Body of pancreas (tissue), 4 donors: Measurements from ENCODE around the gene ADCY2. TPM values are rescaled to one million over a fixed set of nuclear protein-coding genes. Genes with fewer than 3 reads are reported as not detected.
A peak's percentile ranks its signal among the peaks of the same experiment; 100 is the strongest.

ENCODE experiments used
- ATAC-seq: fragments of 150-250 bp; one replicate; pipeline ENCODE4 v1.9.1; 2016
- DNase-seq, 4 donors: peaks; one replicate each; pipeline ENCODE4 v3.0.0-alpha.2; 2019
- H3K27ac ChIP-seq, 4 donors: fragments of 200-600 bp; sonication (generic); 1 replicate in 3 of 4; 2 replicates in 1 of 4; pipeline versions ENCODE4 v1.5.1 to v1.6.1; 2016 to 2019; ENCODE audit warnings: mild to moderate bottlenecking in 1 of 4, mixed read lengths in 1 of 4, moderate library complexity in 1 of 4
- H3K27me3 ChIP-seq, 2 donors: fragments of 200-600 bp; sonication (generic); one replicate each; pipeline ENCODE4 v1.6.0; 2016; ENCODE audit warnings: mild to moderate bottlenecking in 1 of 2
- H3K36me3 ChIP-seq, 2 donors: fragments of 200-600 bp; sonication (generic); replicated peaks in 1 of 2; 2 replicates each; pipeline ENCODE4 v1.5.1; 2016; ENCODE audit warnings: low read depth in 2 of 2; ENCODE audit not compliant: insufficient read depth in 1 of 2
- H3K4me1 ChIP-seq: fragments of 200-600 bp; sonication (generic); one replicate; pipeline ENCODE4 v1.6.0; 2016
- H3K4me3 ChIP-seq, 2 donors: fragments of 200-600 bp; sonication (generic); 1 replicate in 1 of 2; 2 replicates in 1 of 2; pipeline ENCODE4 v1.5.1; 2016 to 2019
- H3K9me3 ChIP-seq, 3 donors: fragments of 200-600 bp; sonication (generic); 1 replicate in 2 of 3; 2 replicates in 1 of 3; pipeline ENCODE4 v1.5.1; 2016
- POLR2A ChIP-seq, 3 donors: fragments of 450-650 bp; IDR thresholded peaks; one replicate each; pipeline ENCODE4 v1.6.1; 2016; ENCODE audit warnings: antibody characterized with exemption in 3 of 3, mild to moderate bottlenecking in 2 of 3
- WGBS, 2 donors: methylation state at CpG; one replicate each; pipeline ENCODE4 v1.1.5; 2017; 5-methylcytosine and 5-hydroxymethylcytosine counted together
- intact Hi-C: fragments of 100-400 bp; cut with DNase I; formaldehyde crosslinking; loops from one replicate; pipeline ENCODE4 v1.15.1; 2023
- total RNA-seq, 2 donors: library from RNA; depleted of rRNA; stranded (reverse); fragments of >200 nt; gene quantifications; one replicate each; pipeline ENCODE4 v1.1.0, GENCODE V29; 2016
- TF ChIP-seq, protein P1 (sequence below), 7 experiments: fragments of 450-650 bp in 4 of 7; fragments of 200-600 bp in 3 of 7; sonication (generic) in 3 of 7; IDR thresholded peaks; one replicate each; pipeline ENCODE4 v1.5.1; 2016 to 2019; ENCODE audit warnings: antibody characterized with exemption in 7 of 7

The ADCY2 gene
- total RNA-seq, 2 donors from 2014 or later = 0.52 to 4.6 TPM

DNA sequence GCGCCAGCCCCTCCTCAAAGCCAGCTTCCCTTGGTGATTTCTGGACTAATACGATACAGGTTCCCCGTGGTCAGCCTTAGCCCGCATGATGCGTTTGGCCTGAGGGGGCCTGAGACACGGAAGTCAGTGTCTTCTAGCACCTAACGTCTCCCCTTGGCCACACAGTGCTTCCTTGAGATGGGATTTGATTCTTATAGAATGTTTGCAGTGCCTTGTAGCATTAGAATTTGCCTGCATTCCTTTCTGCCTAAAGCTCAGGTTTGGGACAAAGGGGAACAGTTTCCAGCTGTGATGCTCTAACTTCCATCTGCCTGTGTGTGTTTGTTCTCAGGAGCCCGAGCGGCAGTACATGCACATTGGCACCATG is 420.6 kb downstream of the ADCY2 start:
- no peaks in the 10 kb centered on the region for H3K4me1 ChIP-seq
- ATAC-seq (peak; percentile 21), DNase-seq (no peak)
- no peaks in the 10 kb centered on the region for H3K36me3 ChIP-seq
- WGBS, 2 donors = 38 to 43% methylated on average over 9 of the region's 9 CpGs
- H3K9me3 ChIP-seq = no peaks in the 10 kb centered on the region
- H3K27ac ChIP-seq = no peak overlapping the region
- no peak for TF ChIP-seq POLR2A (IDR thresholded peaks at IDR 0.05)
- TF ChIP-seq, protein P1, sequence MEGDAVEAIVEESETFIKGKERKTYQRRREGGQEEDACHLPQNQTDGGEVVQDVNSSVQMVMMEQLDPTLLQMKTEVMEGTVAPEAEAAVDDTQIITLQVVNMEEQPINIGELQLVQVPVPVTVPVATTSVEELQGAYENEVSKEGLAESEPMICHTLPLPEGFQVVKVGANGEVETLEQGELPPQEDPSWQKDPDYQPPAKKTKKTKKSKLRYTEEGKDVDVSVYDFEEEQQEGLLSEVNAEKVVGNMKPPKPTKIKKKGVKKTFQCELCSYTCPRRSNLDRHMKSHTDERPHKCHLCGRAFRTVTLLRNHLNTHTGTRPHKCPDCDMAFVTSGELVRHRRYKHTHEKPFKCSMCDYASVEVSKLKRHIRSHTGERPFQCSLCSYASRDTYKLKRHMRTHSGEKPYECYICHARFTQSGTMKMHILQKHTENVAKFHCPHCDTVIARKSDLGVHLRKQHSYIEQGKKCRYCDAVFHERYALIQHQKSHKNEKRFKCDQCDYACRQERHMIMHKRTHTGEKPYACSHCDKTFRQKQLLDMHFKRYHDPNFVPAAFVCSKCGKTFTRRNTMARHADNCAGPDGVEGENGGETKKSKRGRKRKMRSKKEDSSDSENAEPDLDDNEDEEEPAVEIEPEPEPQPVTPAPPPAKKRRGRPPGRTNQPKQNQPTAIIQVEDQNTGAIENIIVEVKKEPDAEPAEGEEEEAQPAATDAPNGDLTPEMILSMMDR (IDR thresholded peaks at IDR 0.05) = no peak
- H3K4me3 ChIP-seq = no peak overlapping the region
- intact Hi-C loops = no loop called here
- no peaks in the 10 kb centered on the region for H3K27me3 ChIP-seq

DNA sequence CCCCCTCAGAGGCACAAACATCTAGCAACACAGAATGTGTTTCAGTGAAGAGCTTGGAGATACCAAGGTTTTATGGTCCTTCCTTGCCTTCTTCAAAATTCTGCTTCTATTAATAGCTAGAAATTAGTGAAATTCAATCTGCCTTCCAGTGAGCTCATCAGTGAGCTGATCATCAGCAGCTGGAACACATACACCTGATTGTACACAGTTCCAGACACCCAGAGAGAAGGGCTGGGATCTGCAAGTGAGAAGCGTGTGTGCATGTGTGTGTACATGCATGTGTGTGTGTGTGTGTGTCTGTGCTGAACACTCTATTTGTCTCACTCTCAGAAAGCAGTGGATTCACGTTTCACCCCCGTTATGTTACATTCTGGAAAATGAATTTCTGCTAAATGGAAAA is 426.5 kb downstream of the ADCY2 start:
- no peaks in the 10 kb centered on the region for H3K36me3 ChIP-seq
- WGBS, 2 donors = 70 to 83% methylated on average over 3 of the region's 3 CpGs
- TF ChIP-seq, protein P1 (IDR thresholded peaks at IDR 0.05) = no peak
- TF ChIP-seq POLR2A (IDR thresholded peaks at IDR 0.05) = no peak

DNA sequence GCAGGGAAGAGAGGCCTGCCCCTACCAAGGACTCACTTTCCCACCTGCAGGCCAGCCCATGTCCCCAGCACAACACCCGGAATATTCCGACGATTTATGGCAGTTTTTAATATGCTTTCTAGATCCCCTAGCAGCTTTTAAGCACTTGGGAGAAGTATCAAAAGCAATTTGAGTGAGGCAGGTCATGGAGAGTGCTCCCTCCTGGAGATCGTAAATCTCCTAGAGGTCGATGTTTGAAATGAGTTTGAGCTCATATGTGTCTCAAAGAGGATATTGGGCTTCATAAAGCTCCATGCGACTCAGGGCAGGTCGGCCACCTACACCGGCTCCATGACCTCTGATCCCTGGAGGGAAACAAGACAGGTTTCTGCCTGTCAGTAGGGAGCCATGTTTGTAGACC is 427.7 kb downstream of the ADCY2 start:
- TF ChIP-seq, protein P1 (IDR thresholded peaks at IDR 0.05) = no peak
- no peak for TF ChIP-seq POLR2A (IDR thresholded peaks at IDR 0.05)
- WGBS, 2 donors = 76 to 81% methylated on average over 8 of the region's 8 CpGs
- Histone ChIP-seq H3K9me3 (no peaks in the 10 kb centered on the region), H3K4me3 (no peak overlapping the region), H3K27me3 (no peaks in the 10 kb centered on the region), H3K36me3 (no peaks in the 10 kb centered on the region), H3K27ac (no peak overlapping the region), H3K4me1 (no peaks in the 10 kb centered on the region)
- intact Hi-C loops = no loop called here
- ATAC-seq = no peak
- no peak for DNase-seq

More for the DNA sequence above, 426.5 kb downstream of the ADCY2 start:
- ATAC-seq (no peak), DNase-seq (no peak)
- Histone ChIP-seq H3K9me3 (no peaks in the 10 kb centered on the region), H3K27me3 (no peaks in the 10 kb centered on the region), H3K4me1 (no peaks in the 10 kb centered on the region), H3K4me3 (no peak overlapping the region), H3K27ac (no peak overlapping the region)
- intact Hi-C loops = no loop called here

DNA sequence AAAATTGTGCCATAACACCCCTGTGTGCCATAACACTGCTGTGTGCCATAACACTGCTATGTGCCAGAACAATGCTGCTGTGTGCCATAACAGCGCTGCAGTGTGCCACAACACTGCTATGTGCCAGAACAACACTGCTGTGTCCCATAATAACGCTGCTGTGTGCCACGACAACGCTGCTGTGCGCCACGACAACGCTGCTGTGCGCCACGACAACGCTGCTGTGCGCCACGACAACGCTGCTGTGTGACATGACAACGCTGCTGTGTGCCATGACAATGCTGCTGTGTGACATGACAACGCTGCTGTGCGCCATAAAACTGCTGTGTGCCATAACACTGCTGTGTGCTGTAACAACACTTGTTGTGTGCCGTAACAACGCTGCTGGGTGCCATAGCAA is 429.1 kb downstream of the ADCY2 start:
- H3K27ac ChIP-seq = no peak overlapping the region
- intact Hi-C loops = no loop called here
- TF ChIP-seq, protein P1 (IDR thresholded peaks at IDR 0.05) = no peak
- TF ChIP-seq POLR2A (IDR thresholded peaks at IDR 0.05) = no peak
- no peak for ATAC-seq
- 76 to 85% methylated on average over 18 of the region's 18 CpGs for WGBS, 2 donors
- no peaks in the 10 kb centered on the region for H3K27me3 ChIP-seq
- H3K36me3 ChIP-seq = no peaks in the 10 kb centered on the region
- no peak for DNase-seq
- no peaks in the 10 kb centered on the region for H3K9me3 ChIP-seq
- no peak overlapping the region for H3K4me3 ChIP-seq
- no peaks in the 10 kb centered on the region for H3K4me1 ChIP-seq

DNA sequence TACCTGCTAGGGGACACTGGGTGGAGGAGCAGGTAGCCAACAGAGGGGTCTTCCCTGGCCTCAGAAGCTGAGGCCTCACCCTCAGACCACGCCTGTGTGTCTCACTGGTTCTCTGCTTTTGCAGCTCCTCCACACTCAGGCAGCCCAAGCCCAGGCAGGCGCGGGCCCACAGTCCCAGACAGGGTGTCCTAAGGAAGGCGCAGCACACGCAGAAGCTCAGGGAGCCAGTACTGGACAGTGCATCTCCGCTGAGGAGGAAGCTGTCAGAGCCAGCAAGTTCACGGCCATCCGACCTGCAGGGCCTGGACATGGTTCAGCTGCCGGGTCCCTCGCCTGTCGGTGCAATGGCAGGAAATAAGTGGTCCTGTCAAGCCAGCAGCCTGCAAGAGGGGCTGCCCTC is 429.7 kb downstream of the ADCY2 start:
- no peaks in the 10 kb centered on the region for H3K27me3 ChIP-seq
- H3K36me3 ChIP-seq = no peaks in the 10 kb centered on the region
- TF ChIP-seq, protein P1 (IDR thresholded peaks at IDR 0.05) = no peak
- TF ChIP-seq POLR2A (IDR thresholded peaks at IDR 0.05) = no peak
- intact Hi-C loops = no loop called here
- WGBS, 2 donors = 84 to 92% methylated on average over 8 to 11 of the region's 11 CpGs
- H3K27ac ChIP-seq = no peak overlapping the region
- no peaks in the 10 kb centered on the region for H3K4me1 ChIP-seq
- H3K4me3 ChIP-seq = no peak overlapping the region
- DNase-seq (no peak), ATAC-seq (no peak)
- H3K9me3 ChIP-seq = no peaks in the 10 kb centered on the region
